GM12878 (cell line): ENCODE data around the gene ABCG2. TPM values are rescaled to one million over a fixed set of nuclear protein-coding genes. Genes with fewer than 3 reads are reported as not detected.

Source experiments
- ATAC-seq: fragments of 200-7000 bp; cut with Tn5 transposase; 3 replicates; pipeline ENCODE4 v1.9.1; 2020; ENCODE audit warnings: mild to moderate bottlenecking, moderate library complexity
- BruUV-seq: library from RNA; stranded (reverse); fragments of 400-500 nt; replicated peaks from 2 replicates; lab custom pipeline; 2021; lab: Mats Ljungman, UMichigan
- CTCF ChIA-PET: fragments of 300-600 bp; sonication (Branson Sonifier 250); formaldehyde crosslinking; extraction: SDS; loops from one replicate; lab custom pipeline; 2021; ENCODE audit warnings: inconsistent platforms; lab: Yijun Ruan, JAX
- POLR2A ChIA-PET: fragments of 350-600 bp; formaldehyde crosslinking; extraction: SDS; loops from one replicate; lab custom pipeline; 2021; ENCODE audit warnings: inconsistent platforms; lab: Charles Lee
- RAD21 ChIA-PET: fragments of 300-600 bp; sonication (Branson Sonifier 250); formaldehyde crosslinking; loops from one replicate; lab custom pipeline; 2023; ENCODE audit warnings: antibody characterized with exemption; ENCODE audit not compliant: unreplicated experiment; lab: Charles Lee
- SMC1A ChIA-PET: fragments of 300-600 bp; sonication (Branson Sonifier 250); formaldehyde crosslinking; loops from one replicate; lab custom pipeline; 2023; ENCODE audit not compliant: unreplicated experiment, uncharacterized antibody; lab: Charles Lee
- DNase-seq: peaks from one replicate; pipeline ENCODE4 v3.0.0-alpha.2; 2011; ENCODE audit warnings: low read depth, low spot score
- FAIRE-seq: peaks from 3 replicates; lab custom pipeline; 2011; peaks lifted over from hg19 to GRCh38; lab: Jason Lieb, UNC
- H2AFZ ChIP-seq: 2 replicates; pipeline ENCODE4 v1.6.0; 2011; ENCODE audit warnings: low read depth, low read length, control low read depth; ENCODE audit not compliant: control insufficient read depth
- H3K27ac ChIP-seq: 2 replicates; pipeline ENCODE4 v1.5.1; 2011; ENCODE audit warnings: control low read depth; ENCODE audit not compliant: control insufficient read depth, insufficient read depth
- H3K27me3 ChIP-seq, 2 experiments: replicated peaks in 1 of 2; 2 replicates each; pipeline versions ENCODE4 v1.6.0 to v1.6.1; 2011; ENCODE audit warnings: low read length in 1 of 2; ENCODE audit not compliant: control insufficient read depth in 2 of 2, insufficient read depth in 2 of 2
- H3K36me3 ChIP-seq, 2 experiments: 2 replicates each; pipeline ENCODE4 v1.5.1; 2011; ENCODE audit warnings: low read length in 1 of 2; ENCODE audit not compliant: control insufficient read depth in 2 of 2, insufficient read depth in 2 of 2
- H3K4me1 ChIP-seq: 2 replicates; pipeline ENCODE4 v1.6.1; 2011; ENCODE audit warnings: mild to moderate bottlenecking, low read length, moderate library complexity, mixed read lengths; ENCODE audit not compliant: control insufficient read depth, insufficient read depth
- H3K4me2 ChIP-seq: 2 replicates; pipeline ENCODE4 v1.6.0; 2011; ENCODE audit warnings: control low read depth; ENCODE audit not compliant: control insufficient read depth, insufficient read depth
- H3K4me3 ChIP-seq: fragments of 200-600 bp; sonication (generic); 2 replicates; pipeline ENCODE4 v1.5.1; 2016
- H3K79me2 ChIP-seq: 2 replicates; pipeline ENCODE4 v1.6.0; 2011; ENCODE audit warnings: low read length; ENCODE audit not compliant: control insufficient read depth, insufficient read depth
- H3K9ac ChIP-seq: 2 replicates; pipeline ENCODE4 v1.8.0; 2011; ENCODE audit warnings: low read length, control low read depth, mixed read lengths; ENCODE audit not compliant: control insufficient read depth, insufficient read depth
- H3K9me3 ChIP-seq: replicated peaks from 3 replicates; pipeline ENCODE4 v1.5.1; 2011; ENCODE audit warnings: mild to moderate bottlenecking, low read length; ENCODE audit not compliant: control insufficient read depth, insufficient read depth
- H4K20me1 ChIP-seq: 2 replicates; pipeline ENCODE4 v1.6.0; 2011; ENCODE audit not compliant: control insufficient read depth, insufficient read depth
- CBFB ChIP-seq: IDR thresholded peaks from 2 replicates; pipeline ENCODE4 v1.6.1; 2016; ENCODE audit warnings: antibody characterized with exemption, low read depth
- CREM ChIP-seq: IDR thresholded peaks from 2 replicates; pipeline ENCODE4 v1.6.1; 2014; ENCODE audit warnings: antibody characterized with exemption, low read depth
- IRF5 ChIP-seq: fragments of 450-650 bp; IDR thresholded peaks from 2 replicates; pipeline ENCODE4 v1.6.1; 2017; ENCODE audit warnings: borderline replicate concordance
- YY1 ChIP-seq: IDR thresholded peaks from 2 replicates; pipeline ENCODE4 v1.6.1; 2011; ENCODE audit warnings: low read depth, mild to moderate bottlenecking, low read length
- ZNF592 ChIP-seq: fragments of 450-650 bp; IDR thresholded peaks from 2 replicates; pipeline ENCODE4 v1.6.1; 2017; ENCODE audit warnings: mild to moderate bottlenecking, moderate library complexity
- WGBS: methylation state at CpG from one replicate; pipeline ENCODE4 v1.1.6; 2016; ENCODE audit warnings: low lambda C conversion rate; ENCODE audit not compliant: insufficient replicate concordance, insufficient coverage; ENCODE audit errors: missing lambda C conversion rate; 5-methylcytosine and 5-hydroxymethylcytosine counted together
- in situ Hi-C: fragments of 300-500 bp; cut with MboI; formaldehyde crosslinking; loops from 9 replicates; pipeline ENCODE4 v1.14.3; 2018; ENCODE audit warnings: mixed read lengths
- intact Hi-C: fragments of 100-400 bp; cut with micrococcal nuclease; formaldehyde crosslinking; loops from one replicate; pipeline ENCODE4 v1.14.2; 2022; ENCODE audit not compliant: unreplicated experiment
- polyA plus RNA-seq, 11 experiments: library from polyadenylated mRNA; depleted of rRNA in 4 of 11; unstranded in 6 of 11; stranded (reverse) in 5 of 11; fragments of >200 nt; fragmentation: Nextera tagmentation in 4 of 11; fragmentation: Illumina TruSeq in 1 of 11; extraction: Ambion mirVana in 4 of 11; extraction: Trizol in 1 of 11; gene quantifications; 1 replicate in 1 of 11; 2 replicates in 10 of 11; pipeline versions ENCODE4 v1.2.1 to v1.2.3, GENCODE V29; 2011 to 2016; ENCODE audit warnings: inconsistent platforms in 2 of 11, missing spikeins in 2 of 11, low read depth in 1 of 11
- total RNA-seq, 4 experiments: library from RNA; depleted of rRNA in 3 of 4; stranded (reverse); fragments of >200 nt in 3 of 4; fragmentation: Illumina TruSeq in 1 of 4; extraction: Trizol in 1 of 4; gene quantifications; 2 replicates each; pipeline versions ENCODE4 v1.2.1 to v1.2.3, GENCODE V29; 2013 to 2021

ABCG2 gene
- total and polyA plus RNA-seq, 10 of the 15 experiments (the other 5 are each of a cell fraction or from before 2014, with no cell fraction given) = 0.03 to 0.06 (median 0.04) TPM; not detected in 7

GRCh38 chr4:88107406-88108107 lies 50.9 kb downstream of the ABCG2 start:
- no peaks in the 10 kb centered on the region for H3K9me3 ChIP-seq
- FAIRE-seq (no peak), DNase-seq (no peak), ATAC-seq (no peak)
- H3K4me3 ChIP-seq = no peak overlapping the region
- 71% methylated on average over 2 of the region's 2 CpGs for WGBS
- no TSS peak for BruUV-seq
- RAD21 ChIA-PET = no interaction called here
- H3K27me3 ChIP-seq = no peaks in the 10 kb centered on the region; a peak in 1 of 4 replicates
- no peaks in the 10 kb centered on the region for H4K20me1 ChIP-seq
- no peaks in the 10 kb centered on the region for H3K79me2 ChIP-seq
- no peaks in the 10 kb centered on the region for H3K4me1 ChIP-seq
- no peak overlapping the region for H2AFZ ChIP-seq
- no peaks in the 10 kb centered on the region for H3K36me3 ChIP-seq
- no peak overlapping the region for H3K27ac ChIP-seq
- no peak overlapping the region for H3K9ac ChIP-seq
- intact Hi-C loops (no loop called here), in situ Hi-C loops (no loop called here)
- TF ChIP-seq YY1 (no peak), IRF5 (no peak), CREM (no peak), ZNF592 (no peak), CBFB (no peak)
- no peak overlapping the region for H3K4me2 ChIP-seq
- CTCF ChIA-PET = no interaction called here
- POLR2A ChIA-PET = no interaction called here
- SMC1A ChIA-PET = no interaction called here
